ENCODE results near the gene GOLGA8B. TPM values are rescaled to one million over a fixed set of nuclear protein-coding genes. Genes with fewer than 3 reads are reported as not detected.

The GOLGA8B gene
- total and polyA plus RNA-seq, 4 donors: 8.4 to 71.0 (median 22.9) TPM

Small RNA genes within 50 kb of the gene (small RNA-seq; reads per million reads assigned to genes)
- not detected for gene RF00425

Other genes with a start within 250 kb of the GOLGA8B start
- 10 to 100 TPM; 11.8 to 17.8 TPM for gene SLC12A6, start 245.9 kb downstream of the GOLGA8B start, total RNA-seq
- 1 to 10 TPM; 1.9 to 2.4 TPM for gene SLC12A6, start 245.9 kb downstream of the GOLGA8B start, polyA plus RNA-seq
- 100 to 1,000 TPM; 104 to 105 TPM for gene NOP10, start 240.5 kb downstream of the GOLGA8B start, total RNA-seq
- 100 to 1,000 TPM; 145 to 223 TPM for gene NOP10, start 240.5 kb downstream of the GOLGA8B start, polyA plus RNA-seq
- not detected for gene NUTM1, start 240.3 kb downstream of the GOLGA8B start, total RNA-seq
- gene NUTM1, start 240.3 kb downstream of the GOLGA8B start, polyA plus RNA-seq: not detected
- 1 to 10 TPM; 1.1 to 1.7 TPM for gene LPCAT4, start 216.5 kb downstream of the GOLGA8B start, total RNA-seq
- 1 to 10 TPM; 2.0 to 2.4 TPM for gene LPCAT4, start 216.5 kb downstream of the GOLGA8B start, polyA plus RNA-seq
- gene GOLGA8A, start 145.8 kb downstream of the GOLGA8B start, total RNA-seq: 10 to 100 TPM in 1 of 2 donors, 1 to 10 TPM in 1; 7.7 to 20.6 TPM
- 10 to 100 TPM in 1 of 2 donors, 1 to 10 TPM in 1; 2.1 to 10.4 TPM for gene GOLGA8A, start 145.8 kb downstream of the GOLGA8B start, polyA plus RNA-seq
- not detected for gene GJD2, start 171.3 kb upstream of the GOLGA8B start, total RNA-seq
- not detected for gene GJD2, start 171.3 kb upstream of the GOLGA8B start, polyA plus RNA-seq
- under 1 TPM in 1 of 2 donors, not detected in 1; 0.08 TPM for gene ACTC1, start 211.9 kb upstream of the GOLGA8B start, total RNA-seq
- under 1 TPM in 1 of 2 donors, not detected in 1; 0.89 TPM for gene ACTC1, start 211.9 kb upstream of the GOLGA8B start, polyA plus RNA-seq

Data from liver (tissue), 5 donors.